Stimulated activated CD8-positive, alpha-beta memory T cell treated with anti-CD3 and anti-CD28 coated beads, Interleukin-4, amount 100 ng/mL, for 4 hours (primary cell): ENCODE measurements around the gene MAPK1.
"Not testable (repeated sequence)": the region's sequence is repeated elsewhere in the genome, so short reads cannot be mapped to it uniquely, and the experiment has no call there.

Source experiments
- DNase-seq, 2 donors: peaks; one replicate each; pipeline ENCODE4 v3.0.0-alpha.2; 2020; ENCODE audit warnings: low read depth in 2 of 2, low spot score in 1 of 2

Gene MAPK1

DNA sequence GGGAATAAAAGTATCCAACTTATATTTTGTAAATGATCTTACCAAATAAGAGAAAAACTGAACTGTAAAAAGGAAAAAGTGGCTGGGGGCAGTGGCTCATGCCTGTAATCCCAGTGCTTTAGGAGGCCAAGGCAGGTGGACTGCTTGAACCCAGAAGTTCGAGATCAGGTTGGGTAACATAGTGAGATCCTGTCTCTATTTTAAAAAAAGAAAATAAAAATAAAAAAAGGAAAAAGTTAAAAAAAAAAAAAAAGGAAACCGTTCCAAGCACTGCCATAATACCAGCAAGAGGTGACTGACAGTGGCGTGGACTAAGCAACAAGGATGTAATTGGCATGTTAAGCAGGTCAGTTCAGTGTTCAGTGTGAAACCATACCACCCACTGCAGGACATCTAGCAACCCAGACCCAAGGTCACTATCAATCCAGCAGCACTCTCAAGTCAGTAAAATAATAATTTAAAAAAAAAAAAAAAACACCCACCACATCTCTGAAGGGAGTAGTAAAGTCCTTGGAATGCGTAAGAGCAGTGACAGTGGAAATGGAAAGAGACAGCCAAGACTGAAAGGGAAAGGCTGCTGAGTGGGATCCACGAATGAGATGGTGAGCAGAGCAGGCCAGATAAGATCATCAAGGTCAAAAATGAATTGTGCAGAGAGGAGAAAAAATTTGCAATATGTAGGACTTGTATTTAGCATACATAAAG is 43.6 kb downstream of the MAPK1 start:
- DNase-seq, result no peak

DNA sequence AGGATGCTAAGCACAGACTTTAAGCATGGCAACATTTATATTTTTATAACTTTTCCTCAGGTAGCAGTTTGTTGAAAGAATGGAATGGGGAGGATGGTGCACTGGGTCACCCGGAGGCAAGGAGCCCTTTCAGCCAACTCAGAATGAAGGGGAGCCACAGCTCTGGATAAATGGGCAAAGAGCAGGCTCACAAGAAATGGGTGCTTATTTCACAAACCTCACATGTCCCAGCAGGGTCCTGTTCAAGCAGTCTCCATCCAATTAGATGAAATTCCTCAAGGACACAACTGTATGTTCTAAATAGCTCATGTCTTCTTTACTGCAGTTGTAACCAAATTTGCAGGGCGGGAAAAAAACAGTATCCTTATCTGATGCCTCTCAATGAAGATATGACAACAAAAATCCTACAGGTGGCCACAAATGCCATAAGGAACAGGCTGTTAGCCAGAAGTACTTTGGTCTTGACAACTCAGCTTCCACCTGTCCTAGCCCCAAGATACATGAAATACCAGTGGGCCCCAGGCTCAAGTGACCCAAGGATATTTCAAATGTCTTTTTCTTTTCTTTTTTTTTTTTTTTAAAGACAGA is 48.2 kb downstream of the MAPK1 start:
- DNase-seq, result no peak

DNA sequence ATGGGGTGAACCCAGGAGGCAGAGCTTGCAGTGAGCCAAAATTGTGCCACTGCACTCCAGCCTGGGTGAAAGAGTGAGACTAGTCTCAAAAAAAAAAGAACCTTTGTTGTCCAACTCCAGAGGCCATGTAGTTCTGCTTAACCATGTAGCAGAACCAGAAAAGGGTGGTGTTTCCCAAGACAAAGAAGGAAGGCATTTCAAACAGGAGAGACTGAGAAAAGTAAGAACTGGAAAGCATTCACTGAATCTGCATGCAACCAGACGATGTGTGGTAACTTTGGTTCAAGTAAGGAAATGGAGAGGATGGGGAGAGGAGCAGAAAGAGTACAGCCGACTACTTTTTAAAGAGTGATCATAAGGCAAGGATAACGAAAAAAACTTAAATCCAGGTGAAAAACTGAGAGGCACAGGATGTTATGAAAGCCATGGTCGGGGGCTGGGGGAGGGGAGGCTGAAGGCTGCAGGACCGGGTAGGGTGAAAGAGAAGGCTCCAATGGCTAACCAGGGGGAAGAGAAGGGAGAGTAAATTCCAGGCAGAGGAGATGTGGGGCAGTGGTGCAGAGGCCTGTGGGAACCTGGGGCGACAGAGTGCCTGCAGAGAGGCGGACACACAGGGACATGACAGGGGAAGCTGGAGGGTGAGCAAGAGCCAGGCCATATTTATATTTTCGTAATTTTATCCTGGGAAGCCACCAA is 48.8 kb downstream of the MAPK1 start:
- DNase-seq, result no peak

DNA sequence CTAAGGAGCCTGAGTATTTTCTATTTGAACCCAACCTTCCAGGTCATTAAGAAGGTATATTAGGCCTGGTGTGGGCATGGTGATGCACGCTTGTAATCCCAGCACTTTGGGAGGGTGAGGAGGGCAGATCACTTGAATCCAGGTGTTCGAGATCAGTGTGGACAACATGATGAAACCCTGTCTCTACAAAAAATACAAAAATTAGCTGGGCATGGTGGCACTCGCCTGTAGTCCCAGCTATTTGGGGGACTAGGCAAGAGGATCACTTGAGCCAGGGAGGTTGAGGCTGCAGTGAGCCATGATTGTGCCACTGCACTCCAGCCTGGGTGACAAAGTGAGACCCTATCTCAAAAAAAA is 50.0 kb downstream of the MAPK1 start:
- DNase-seq, result not testable (repeated sequence)

DNA sequence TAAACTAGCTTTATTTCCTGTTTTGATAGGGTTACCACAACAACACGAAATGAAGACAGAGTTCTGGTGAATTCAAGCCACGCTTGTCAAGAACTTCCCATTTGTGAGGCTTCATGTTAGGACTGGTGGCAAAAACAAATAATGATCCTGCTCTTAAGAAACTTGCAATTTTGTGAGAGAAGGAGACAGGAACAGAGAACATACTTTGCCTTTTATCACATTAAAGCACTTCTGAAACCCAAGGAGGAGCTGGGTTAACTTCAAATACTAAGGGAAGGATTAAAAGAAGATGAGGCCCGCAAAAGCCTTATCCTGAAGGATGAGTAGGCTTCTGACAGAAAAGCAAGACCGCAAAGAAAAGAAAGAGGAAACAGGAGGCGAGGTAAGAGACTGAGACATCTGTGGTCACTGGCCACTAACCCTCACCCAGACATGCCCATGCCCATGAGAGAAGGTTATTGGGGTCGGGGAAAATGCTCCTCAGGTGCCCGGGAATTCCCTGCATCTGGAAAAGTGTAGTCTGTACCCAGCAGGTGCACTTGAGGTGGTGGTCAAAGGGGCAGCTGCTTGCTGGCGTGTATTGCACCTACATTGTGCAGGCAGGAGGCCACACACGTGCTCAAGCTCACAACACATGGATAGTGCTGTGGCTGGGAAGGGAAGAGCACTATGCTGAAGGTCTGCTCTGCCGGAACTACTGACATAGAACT is 50.5 kb downstream of the MAPK1 start:
- no peak for DNase-seq

DNA sequence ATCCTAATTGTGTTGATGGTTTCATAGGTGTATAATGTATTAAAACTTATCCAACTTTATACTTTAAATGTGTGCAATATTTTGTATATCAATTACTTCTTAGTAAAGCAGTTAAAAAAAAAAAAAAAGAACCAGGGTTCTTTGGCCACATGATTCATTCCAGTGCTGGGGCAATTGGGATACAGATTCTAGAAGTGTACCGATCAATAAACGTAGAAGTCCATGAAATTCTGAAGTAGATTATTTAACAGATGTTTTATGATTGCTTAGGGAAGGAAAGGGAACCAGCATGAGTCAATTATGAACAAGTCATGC is 51.0 kb downstream of the MAPK1 start:
- no peak for DNase-seq

DNA sequence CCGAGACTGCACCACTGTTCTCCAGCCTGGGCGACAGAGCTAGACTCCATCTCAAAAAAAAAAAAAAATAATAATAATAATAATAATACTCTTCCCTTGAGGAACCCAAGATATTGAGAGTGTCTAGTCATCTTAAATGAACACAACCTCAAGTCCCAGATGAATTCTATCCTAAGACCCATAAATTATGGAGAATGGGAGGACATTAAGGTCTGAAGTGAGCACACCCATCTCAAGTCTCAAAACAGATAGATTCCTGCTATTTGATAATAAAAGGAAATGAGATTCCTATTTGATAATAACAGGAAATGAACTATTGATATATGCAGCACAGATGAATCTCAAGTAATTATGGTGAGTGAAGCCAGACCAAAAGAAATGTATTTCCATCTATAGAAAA is 51.5 kb downstream of the MAPK1 start:
- no peak for DNase-seq

DNA sequence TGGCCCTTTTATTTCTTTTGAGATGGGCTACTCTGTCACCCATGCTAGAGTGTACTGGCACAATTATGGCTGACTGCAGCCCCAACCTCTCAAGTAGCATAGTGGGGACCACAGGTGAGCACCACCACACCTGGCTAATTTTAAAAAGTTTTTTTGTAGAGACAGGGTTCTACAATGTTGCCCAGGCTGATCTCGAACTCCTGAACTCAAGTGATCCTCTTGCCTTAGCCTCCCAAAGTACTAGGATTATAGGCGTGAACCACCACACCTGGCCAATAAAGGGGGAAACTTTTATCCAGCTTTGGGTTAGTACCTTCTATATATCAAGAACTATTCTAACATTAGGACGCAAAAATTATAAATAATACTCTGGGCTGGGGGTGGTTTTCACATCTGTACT is 52.1 kb downstream of the MAPK1 start:
- DNase-seq, result no peak

DNA sequence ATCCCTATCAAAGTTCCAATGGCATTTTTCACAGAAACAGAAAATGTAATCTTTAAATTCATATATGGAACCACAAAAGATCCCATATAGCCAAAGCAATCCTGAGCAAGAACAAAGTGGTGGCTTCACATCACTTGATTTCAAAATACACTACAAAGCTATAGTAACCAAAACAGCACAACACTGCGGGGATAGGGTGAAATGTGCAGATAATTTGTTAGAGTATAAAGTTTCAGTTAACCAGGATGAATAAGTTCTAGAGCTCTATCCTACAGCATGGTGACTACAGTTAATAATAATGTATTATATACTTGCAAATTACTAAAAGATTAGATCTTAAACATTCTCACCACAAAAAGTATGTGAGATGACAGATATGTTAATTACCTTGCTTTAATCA is 55.5 kb downstream of the MAPK1 start:
- DNase-seq, result no peak

DNA sequence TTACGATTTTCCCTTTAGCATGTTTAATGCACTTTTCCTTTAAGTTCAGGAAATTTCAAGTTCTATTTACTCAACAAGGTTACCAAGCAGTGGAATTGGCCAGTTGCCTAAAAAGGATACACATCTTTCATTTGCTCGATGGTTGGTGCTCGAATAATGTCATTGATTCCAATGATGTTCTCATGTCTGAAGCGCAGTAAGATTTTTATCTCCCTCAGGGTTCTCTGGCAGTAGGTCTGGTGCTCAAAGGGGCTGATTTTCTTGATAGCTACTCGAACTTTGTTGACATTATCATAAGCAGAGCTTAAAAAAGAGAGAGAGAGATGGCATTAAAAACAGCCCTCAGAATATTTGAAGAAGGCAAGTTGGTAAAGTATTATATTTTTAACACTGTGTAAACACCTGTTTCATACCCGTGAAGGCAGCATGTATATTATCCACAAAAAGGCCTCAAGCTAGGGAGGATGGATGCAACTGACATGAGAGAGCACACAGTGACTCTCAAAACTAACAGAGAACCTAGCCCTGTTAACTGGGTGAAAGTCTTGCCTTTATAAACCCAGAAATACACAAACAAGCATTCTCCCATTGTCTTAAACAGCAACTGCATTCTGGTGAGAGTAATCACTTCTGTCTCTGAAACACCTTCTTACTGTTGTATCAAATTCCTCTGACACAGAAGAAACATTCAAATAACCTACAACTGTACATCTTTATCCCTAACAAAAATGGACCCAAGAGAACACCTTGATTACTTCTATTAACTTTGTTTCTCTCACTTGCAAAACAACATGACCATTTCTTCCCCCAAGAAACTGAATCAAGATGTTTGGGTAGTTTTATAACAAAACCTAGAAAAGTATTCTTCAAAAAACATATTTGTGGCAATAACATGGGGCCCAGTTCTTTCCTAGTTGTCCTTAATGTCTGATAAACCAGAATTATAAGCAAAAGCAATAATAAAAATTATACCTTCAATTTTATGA is 59.6 kb downstream of the MAPK1 start:
- DNase-seq, result no peak

DNA sequence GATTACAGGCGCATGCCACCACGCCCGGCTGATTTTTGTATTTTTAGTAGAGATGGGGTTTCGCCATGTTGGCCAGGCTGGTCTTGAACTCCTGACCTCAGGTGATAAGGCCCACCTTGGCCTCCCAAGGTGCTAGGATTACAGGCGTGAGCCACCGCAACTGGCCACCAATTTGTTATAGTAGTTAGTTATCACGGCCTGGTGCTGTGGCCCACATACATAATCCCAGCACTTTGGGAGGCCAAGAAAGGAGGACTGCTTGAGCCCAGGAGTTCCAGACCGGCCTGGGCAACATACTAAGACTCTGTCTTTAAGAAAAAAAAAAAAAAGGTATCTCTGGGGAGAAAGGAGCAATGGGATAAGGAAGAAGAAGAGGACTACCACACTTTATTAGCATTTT is 62.1 kb downstream of the MAPK1 start:
- not testable (repeated sequence) for DNase-seq

DNA sequence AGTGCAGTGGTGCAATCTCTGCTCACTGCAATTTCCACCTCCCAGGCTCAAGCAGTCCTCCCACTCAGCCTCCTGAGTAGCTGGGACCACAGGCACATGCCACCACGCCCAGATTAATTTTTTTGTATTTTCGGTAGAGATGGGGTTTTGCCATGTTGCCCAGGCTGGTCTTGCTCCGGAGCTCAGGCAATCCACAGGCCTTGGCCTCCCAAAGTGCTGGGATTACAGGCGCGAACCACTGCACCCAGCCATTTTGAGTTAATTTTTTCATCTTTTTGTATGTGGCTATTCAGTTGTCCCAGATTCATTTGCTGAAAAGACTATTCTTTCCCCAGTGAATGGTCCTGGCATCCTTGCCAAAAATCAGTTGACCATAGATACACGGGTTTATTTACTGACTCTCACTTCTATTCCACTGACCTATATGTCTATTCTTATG is 63.6 kb downstream of the MAPK1 start:
- DNase-seq, result no peak

DNA sequence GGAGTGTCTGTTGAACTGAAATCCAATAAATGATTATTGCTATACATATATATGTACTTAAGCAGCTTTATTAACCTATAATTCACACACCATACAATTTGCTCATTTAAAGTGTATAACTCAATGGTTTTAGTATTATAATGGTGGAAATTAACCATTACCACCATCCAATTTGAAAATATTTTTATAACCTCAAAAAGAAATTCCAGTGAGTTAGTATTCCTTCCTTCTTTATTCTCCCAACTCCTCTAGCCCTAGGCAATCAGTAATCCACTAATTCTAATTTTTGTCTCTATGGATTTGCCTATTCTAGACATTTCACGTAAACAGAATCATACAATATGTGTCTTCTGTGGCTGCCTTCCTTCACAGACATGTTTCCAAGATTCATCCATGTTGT is 64.8 kb downstream of the MAPK1 start:
- DNase-seq, result no peak

DNA sequence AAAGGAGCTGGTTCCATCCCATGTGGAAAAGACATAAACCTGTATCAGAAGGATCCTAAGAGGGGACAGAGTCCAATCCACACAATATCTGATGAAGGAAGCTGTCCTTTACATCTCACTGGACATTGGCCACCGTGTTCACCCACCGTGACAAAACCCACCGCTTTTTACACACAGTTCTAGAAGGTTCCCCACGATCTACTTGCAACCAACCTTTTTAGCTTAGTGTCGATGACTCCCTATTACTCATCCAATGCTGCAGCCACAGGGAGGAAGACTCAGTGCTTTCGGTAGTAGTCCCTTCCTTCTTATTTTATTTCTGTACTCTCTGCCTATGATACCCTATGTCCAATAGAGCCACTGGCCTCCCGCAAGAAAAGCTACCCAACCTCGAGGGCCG is 65.4 kb downstream of the MAPK1 start:
- DNase-seq, result no peak

DNA sequence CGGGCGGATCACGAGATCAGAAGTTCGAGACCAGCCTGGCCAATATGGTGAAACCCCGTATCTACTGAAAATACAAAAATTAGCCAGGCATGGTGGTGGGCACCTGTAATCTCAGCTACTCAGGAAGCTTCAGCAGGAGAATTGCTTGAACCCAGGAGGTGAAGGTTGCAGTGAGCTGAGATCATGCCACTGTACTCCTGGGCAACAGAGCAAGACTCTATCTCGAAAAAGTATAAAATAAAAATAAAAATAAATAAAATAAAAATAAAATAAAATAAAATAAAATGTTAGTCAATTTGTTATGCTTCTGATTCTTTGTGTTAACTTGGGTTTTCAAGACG is 66.2 kb downstream of the MAPK1 start:
- DNase-seq, result not testable (repeated sequence)

DNA sequence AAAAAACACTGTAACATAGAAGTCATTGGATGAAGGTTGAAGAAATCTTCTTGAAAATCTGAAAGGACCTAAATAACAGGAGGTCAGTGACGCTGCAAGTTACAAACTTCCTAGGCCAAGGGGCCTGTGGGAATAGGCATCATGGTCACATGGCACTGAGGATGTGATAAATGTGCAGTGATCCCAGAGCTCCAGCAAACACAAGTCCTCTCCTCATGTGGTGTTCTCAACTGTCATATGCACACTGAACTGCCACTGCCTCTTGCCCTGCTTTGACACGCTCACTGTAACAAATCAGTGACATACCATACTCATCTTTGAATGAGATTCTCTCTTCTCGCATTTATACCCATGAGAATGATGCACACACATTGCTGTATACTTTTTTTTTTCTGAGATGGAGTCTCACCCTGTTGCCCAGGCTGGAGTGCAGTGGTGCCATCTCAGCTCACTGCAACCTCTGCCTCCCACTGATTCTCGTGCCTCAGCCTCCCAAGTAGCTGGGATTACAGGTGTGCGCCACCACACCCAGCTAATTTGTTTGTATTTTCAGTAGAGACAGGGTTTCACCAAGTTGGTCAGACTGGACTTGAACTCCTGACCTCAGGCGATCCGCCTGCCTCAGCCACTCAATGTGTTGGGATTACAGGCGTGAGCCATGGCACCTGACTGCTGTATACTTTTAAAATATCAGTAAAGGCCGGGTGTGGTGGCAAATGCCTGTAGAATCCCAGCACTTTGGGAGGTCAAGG is 66.7 kb downstream of the MAPK1 start:
- no peak for DNase-seq

DNA sequence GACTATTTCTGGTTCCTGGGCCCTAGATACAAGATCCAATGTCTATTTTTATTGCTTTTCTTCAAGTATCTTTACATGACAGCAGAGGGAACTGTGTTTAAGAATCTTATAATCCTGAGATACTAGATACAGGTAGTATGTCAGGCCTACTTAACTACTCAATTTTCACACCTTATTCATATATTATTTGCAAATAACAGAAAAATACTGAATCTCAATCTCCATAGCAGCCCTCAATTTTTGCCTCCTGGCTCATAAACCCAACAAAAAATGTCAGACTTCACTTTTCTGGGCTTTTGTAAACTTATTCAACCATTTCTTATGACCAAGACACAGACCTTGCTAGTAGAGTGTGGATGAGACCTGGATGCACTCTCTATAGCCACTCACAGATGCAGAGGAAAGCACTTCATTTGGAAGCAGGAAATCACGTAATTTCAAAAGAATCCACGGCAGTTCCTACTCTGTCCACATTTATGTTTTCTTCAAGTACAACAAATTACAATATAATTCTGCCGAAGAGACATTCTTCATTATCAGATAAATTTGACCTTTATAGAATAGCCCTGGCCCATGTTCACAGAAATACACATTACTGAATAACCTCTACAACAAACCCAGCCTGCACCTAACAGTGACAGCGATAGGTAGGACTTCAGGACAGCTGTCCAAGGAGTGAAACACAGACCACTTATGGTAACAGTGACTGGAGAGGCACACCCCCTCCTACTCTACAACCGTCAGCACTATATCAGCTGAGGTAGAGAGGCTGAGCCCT is 69.8 kb downstream of the MAPK1 start:
- DNase-seq, result no peak

DNA sequence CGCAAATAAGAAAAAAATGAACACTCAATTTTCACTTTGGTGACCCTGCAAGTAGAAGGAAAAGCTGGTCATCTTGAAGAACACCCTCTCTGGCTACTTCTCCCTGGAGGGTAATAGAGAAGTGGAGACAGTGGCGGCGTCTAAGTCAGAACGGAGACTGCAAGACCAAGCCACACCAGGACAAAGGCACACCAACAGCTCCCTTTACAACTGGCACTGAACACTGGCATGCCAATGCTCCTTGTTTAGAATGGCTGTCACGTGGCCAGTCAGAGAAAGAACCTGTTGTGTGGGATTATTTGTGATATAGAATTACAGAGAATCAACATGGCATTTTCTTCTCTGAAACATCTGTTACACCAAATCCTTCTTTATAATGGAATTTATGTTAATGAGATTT is 70.6 kb downstream of the MAPK1 start:
- no peak for DNase-seq

DNA sequence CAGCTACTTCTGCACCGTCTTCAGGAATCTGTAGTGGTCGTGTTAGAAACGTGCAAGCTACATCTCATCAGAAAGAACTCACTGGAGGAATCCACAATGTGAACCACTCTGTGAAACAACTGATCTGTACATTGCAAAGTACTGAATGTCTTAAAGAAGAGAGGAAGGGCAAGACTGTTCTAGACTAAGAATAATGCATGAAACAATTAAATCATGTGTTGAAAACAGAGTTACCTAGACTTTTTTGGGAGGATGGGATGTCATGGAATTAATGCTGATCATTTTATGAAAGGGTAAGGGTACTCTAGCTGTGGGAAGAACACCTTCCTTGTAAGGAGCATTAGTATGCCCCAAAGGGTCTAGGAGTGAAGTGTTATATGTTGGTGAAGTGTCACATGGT is 71.2 kb downstream of the MAPK1 start:
- no peak for DNase-seq

DNA sequence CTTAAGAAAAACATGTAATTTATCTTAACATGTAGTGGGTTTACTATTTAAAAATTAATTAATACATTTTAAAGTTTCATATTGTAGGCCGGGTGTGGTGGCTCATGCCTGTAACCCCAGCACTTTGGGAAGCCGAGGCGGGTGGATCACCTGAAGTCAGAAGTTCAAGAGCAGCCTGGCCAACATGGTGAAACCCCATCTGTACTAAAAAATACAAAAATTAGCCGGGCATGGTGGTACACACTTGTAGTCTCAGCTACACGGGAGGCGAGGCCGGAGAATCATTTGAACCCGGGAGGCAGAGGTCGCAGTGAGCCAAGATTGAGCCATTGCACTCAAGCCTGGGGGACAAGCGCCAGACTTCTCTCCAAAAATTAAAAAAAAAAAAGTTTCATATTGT is 73.7 kb downstream of the MAPK1 start:
- not testable (repeated sequence) for DNase-seq
